ENCODE measurements around the gene DICER1.

DNA sequence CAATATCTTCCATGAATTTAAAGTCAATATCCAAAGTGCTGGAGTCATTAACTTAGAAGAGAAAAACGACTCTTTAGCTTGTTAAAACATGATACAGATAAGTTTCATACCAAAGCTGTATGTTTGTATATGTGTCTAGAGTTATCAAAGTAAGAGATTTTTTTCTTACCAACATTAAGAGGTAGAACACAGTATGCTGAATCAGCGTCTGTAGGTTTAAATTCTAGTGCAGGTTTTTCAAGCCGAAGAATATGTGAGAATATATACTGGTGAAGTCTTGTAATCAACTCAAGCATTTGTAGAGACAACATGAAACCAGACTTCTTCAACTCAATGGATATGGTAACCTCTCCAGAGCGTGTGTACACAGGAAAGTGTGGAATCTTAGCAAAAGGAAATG lies 49.6 kb downstream of the DICER1 start:
- TF ChIP-seq, protein P1, sequence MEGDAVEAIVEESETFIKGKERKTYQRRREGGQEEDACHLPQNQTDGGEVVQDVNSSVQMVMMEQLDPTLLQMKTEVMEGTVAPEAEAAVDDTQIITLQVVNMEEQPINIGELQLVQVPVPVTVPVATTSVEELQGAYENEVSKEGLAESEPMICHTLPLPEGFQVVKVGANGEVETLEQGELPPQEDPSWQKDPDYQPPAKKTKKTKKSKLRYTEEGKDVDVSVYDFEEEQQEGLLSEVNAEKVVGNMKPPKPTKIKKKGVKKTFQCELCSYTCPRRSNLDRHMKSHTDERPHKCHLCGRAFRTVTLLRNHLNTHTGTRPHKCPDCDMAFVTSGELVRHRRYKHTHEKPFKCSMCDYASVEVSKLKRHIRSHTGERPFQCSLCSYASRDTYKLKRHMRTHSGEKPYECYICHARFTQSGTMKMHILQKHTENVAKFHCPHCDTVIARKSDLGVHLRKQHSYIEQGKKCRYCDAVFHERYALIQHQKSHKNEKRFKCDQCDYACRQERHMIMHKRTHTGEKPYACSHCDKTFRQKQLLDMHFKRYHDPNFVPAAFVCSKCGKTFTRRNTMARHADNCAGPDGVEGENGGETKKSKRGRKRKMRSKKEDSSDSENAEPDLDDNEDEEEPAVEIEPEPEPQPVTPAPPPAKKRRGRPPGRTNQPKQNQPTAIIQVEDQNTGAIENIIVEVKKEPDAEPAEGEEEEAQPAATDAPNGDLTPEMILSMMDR (IDR thresholded peaks at IDR 0.05): no peak
- TF ChIP-seq EP300 (IDR thresholded peaks at IDR 0.05): no peak
